Panc1 (cell line): Measurements from ENCODE around the gene AURKAIP1. TPM values are rescaled to one million over a fixed set of nuclear protein-coding genes. Genes with fewer than 3 reads are reported as not detected.

Experiments used
- ATAC-seq: fragments of 200-7000 bp; cut with Tn5 transposase; 2 replicates; pipeline ENCODE4 v1.9.1; 2020; ENCODE audit warnings: mild to moderate bottlenecking, moderate library complexity
- BruUV-seq: library from RNA; stranded (reverse); fragments of 400-500 nt; replicated peaks from 2 replicates; lab custom pipeline; 2021; lab: Mats Ljungman, UMichigan
- CTCF ChIA-PET: fragments of 300-600 bp; sonication (Branson Sonifier 250); formaldehyde crosslinking; loops from one replicate; lab custom pipeline; 2022; ENCODE audit warnings: antibody characterized with exemption; lab: Charles Lee
- POLR2A ChIA-PET: fragments of 300-600 bp; sonication (Branson Sonifier 250); formaldehyde crosslinking; loops from one replicate; lab custom pipeline; 2022; ENCODE audit warnings: antibody characterized with exemption; lab: Charles Lee
- DNase-seq: peaks from one replicate; pipeline ENCODE4 v3.0.0-alpha.2; 2010; ENCODE audit warnings: low read depth, low spot score
- H3K27ac ChIP-seq: 2 replicates; pipeline ENCODE4 v1.5.1; 2011; ENCODE audit warnings: mild to moderate bottlenecking, low read length, inconsistent platforms
- H3K27me3 ChIP-seq: fragments of 200-500 bp; sonication (Bioruptor generic); 2 replicates; pipeline ENCODE4 v1.6.0; 2014; ENCODE audit warnings: low read length, inconsistent platforms; ENCODE audit not compliant: control insufficient read depth, insufficient read depth
- H3K36me3 ChIP-seq: fragments of 200-500 bp; sonication (Bioruptor generic); 2 replicates; pipeline ENCODE4 v1.5.1; 2014; ENCODE audit warnings: inconsistent platforms, mild to moderate bottlenecking, low read length, moderate library complexity; ENCODE audit not compliant: control insufficient read depth, insufficient read depth
- H3K4me1 ChIP-seq: 2 replicates; pipeline ENCODE4 v1.5.1; 2011; ENCODE audit warnings: inconsistent platforms, mild to moderate bottlenecking, low read length, moderate library complexity; ENCODE audit not compliant: control insufficient read depth, insufficient read depth
- H3K4me3 ChIP-seq, 2 experiments: 2 replicates each; pipeline ENCODE4 v1.5.1; 2011 to 2012; ENCODE audit warnings: low read depth in 2 of 2, low read length in 2 of 2, mild to moderate bottlenecking in 2 of 2, inconsistent platforms in 1 of 2, moderate library complexity in 1 of 2
- H3K9me3 ChIP-seq: fragments of 200-500 bp; sonication (Bioruptor generic); 2 replicates; pipeline ENCODE4 v1.5.1; 2014; ENCODE audit warnings: low read depth, mild to moderate bottlenecking, inconsistent platforms, low read length, moderate library complexity; ENCODE audit not compliant: control insufficient read depth, insufficient read depth
- CTCF ChIP-seq: fragments of 450-650 bp; IDR thresholded peaks from 2 replicates; pipeline ENCODE4 v1.5.1; 2017; ENCODE audit warnings: mild to moderate bottlenecking
- POLR2AphosphoS5 ChIP-seq: IDR thresholded peaks from 2 replicates; pipeline ENCODE4 v1.6.1; 2012; ENCODE audit warnings: mild to moderate bottlenecking, low read depth, low read length, moderate library complexity
- REST ChIP-seq, 2 experiments: IDR thresholded peaks; 2 replicates each; pipeline ENCODE4 v1.6.1; 2011 to 2012; ENCODE audit warnings: low read depth in 2 of 2, control low read depth in 1 of 2, low read length in 1 of 2, mild to moderate bottlenecking in 1 of 2, moderate library complexity in 1 of 2; ENCODE audit not compliant: insufficient read depth in 1 of 2
- SIN3A ChIP-seq: IDR thresholded peaks from 2 replicates; pipeline ENCODE4 v1.6.1; 2012; ENCODE audit warnings: low read depth, mild to moderate bottlenecking, low read length, moderate library complexity, borderline replicate concordance; ENCODE audit not compliant: insufficient read depth
- TCF7L2 ChIP-seq: IDR thresholded peaks from 2 replicates; pipeline ENCODE4 v1.6.1; 2011; ENCODE audit warnings: mild to moderate bottlenecking, low read depth, low read length, inconsistent platforms
- in situ Hi-C: cut with HindIII; loops from 2 replicates; pipeline ENCODE4 v1.10.0; 2016; ENCODE audit warnings: low sequenced_read_pairs, low pct_unique_long_range_greater_than_20kb
- intact Hi-C: fragments of 100-400 bp; cut with micrococcal nuclease; formaldehyde crosslinking; loops from one replicate; pipeline ENCODE4 v1.10.0; 2022; ENCODE audit not compliant: unreplicated experiment
- total RNA-seq: library from RNA; stranded (reverse); gene quantifications from one replicate; pipeline ENCODE4 v1.2.1, GENCODE V29; 2021; ENCODE audit not compliant: unreplicated experiment

AURKAIP1 gene
- total RNA-seq, 1 experiment from 2014 or later, result 335 TPM

GRCh38 chr1:1376551-1377226 is 1.7 kb upstream of the AURKAIP1 start:
- peak overlapping the region; percentile 90 for H3K27ac ChIP-seq
- in situ Hi-C loops, result no loop called here
- no peak overlapping the region for H3K4me3 ChIP-seq

GRCh38 chr1:1374589-1374928 is 448 bp downstream of the AURKAIP1 start:
- no TSS peak for BruUV-seq
- H3K4me1 ChIP-seq, result peaks cover 32% of the 10 kb centered on the region
- DNase-seq (no peak), ATAC-seq (no peak)
- peaks cover 16% of the 10 kb centered on the region; the same call in 1 of the 2 replicates for H3K36me3 ChIP-seq
- intact Hi-C loops (no loop called here), in situ Hi-C loops (no loop called here)
- H3K27me3 ChIP-seq, result no peaks in the 10 kb centered on the region
- CTCF ChIA-PET, result no interaction called here
- no peaks in the 10 kb centered on the region for H3K9me3 ChIP-seq
- POLR2A ChIA-PET, result no interaction called here
- TF ChIP-seq TCF7L2 (no peak), CTCF (no peak), REST (IDR thresholded peaks at IDR 0.05; ENCODE audit: insufficient read depth in 1 of 2, low read depth in 2 of 2, low read length in 1 of 2) (no peak), SIN3A (no peak)
- peak overlapping the region; percentile 72 to 97 for H3K4me3 ChIP-seq
- peak overlapping the region; percentile 90 for H3K27ac ChIP-seq

More at GRCh38 chr1:1376551-1377226, 1.7 kb upstream of the AURKAIP1 start:
- no peak for ATAC-seq
- H3K9me3 ChIP-seq, result no peaks in the 10 kb centered on the region
- TF ChIP-seq POLR2AphosphoS5, result no peak
- TF ChIP-seq CTCF, result no peak
- TF ChIP-seq SIN3A, result no peak
- no peak for TF ChIP-seq TCF7L2
- no peak for TF ChIP-seq REST (IDR thresholded peaks at IDR 0.05; ENCODE audit: insufficient read depth in 1 of 2, low read depth in 2 of 2, low read length in 1 of 2)
- intact Hi-C loops, result no loop called here
- peaks cover 31% of the 10 kb centered on the region for H3K4me1 ChIP-seq
- ChIA-PET CTCF (no interaction called here), POLR2A (no interaction called here)
- H3K27me3 ChIP-seq, result no peaks in the 10 kb centered on the region
- DNase-seq, result no peak
- no TSS peak for BruUV-seq
- peaks cover 16% of the 10 kb centered on the region; the same call in 1 of the 2 replicates for H3K36me3 ChIP-seq
